H1 (cell line): ENCODE results near the gene ACOT7. TPM values are rescaled to one million over a fixed set of nuclear protein-coding genes. Genes with fewer than 3 reads are reported as not detected.
"Not testable (repeated sequence)": the region's sequence is repeated elsewhere in the genome, so short reads cannot be mapped to it uniquely, and the experiment has no call there.

Experiments used
- CTCF ChIA-PET: fragments of 300-600 bp; sonication (Branson Sonifier 250); formaldehyde crosslinking; loops from one replicate; lab custom pipeline; 2021; ENCODE audit not compliant: partially characterized antibody; lab: Charles Lee
- POLR2A ChIA-PET: fragments of 300-600 bp; sonication (Branson Sonifier 250); formaldehyde crosslinking; loops from one replicate; lab custom pipeline; 2021; ENCODE audit warnings: inconsistent platforms; ENCODE audit not compliant: partially characterized antibody; lab: Charles Lee
- DNase-seq, 2 experiments: peaks; one replicate each; pipeline versions ENCODE4 v3.0.0 to v3.0.0-alpha.2; 2010 to 2022; ENCODE audit warnings: low spot score in 2 of 2, low read depth in 1 of 2, mixed read lengths in 1 of 2
- FAIRE-seq: peaks from 2 replicates; lab custom pipeline; 2011; peaks lifted over from hg19 to GRCh38; lab: Jason Lieb, UNC
- H2AFZ ChIP-seq: 2 replicates; pipeline ENCODE4 v1.8.1; 2012; ENCODE audit warnings: low read length, inconsistent platforms
- H2AK5ac ChIP-seq: 2 replicates; pipeline ENCODE4 v1.6.1; 2013; ENCODE audit warnings: low read depth, low read length
- H2BK120ac ChIP-seq: replicated peaks from 2 replicates; pipeline ENCODE3; 2013; ENCODE audit warnings: low read depth, low read length, inconsistent platforms
- H2BK12ac ChIP-seq: 2 replicates; pipeline ENCODE4 v1.6.1; 2013; ENCODE audit warnings: low read depth, low read length
- H2BK15ac ChIP-seq: 2 replicates; pipeline ENCODE4 v1.6.1; 2013; ENCODE audit warnings: low read length
- H2BK20ac ChIP-seq: 2 replicates; pipeline ENCODE4 v1.6.1; 2013; ENCODE audit warnings: low read length
- H2BK5ac ChIP-seq: 2 replicates; pipeline ENCODE4 v1.6.1; 2013; ENCODE audit warnings: low read depth, low read length
- H3K14ac ChIP-seq: 2 replicates; pipeline ENCODE4 v1.6.1; 2013; ENCODE audit warnings: inconsistent platforms; ENCODE audit not compliant: insufficient read length
- H3K18ac ChIP-seq: 2 replicates; pipeline ENCODE4 v1.6.1; 2013; ENCODE audit warnings: low read length; ENCODE audit errors: extremely low read depth
- H3K23ac ChIP-seq: 2 replicates; pipeline ENCODE4 v1.6.1; 2013; ENCODE audit warnings: inconsistent platforms; ENCODE audit not compliant: insufficient read length
- H3K23me2 ChIP-seq: 2 replicates; pipeline ENCODE4 v1.6.1; 2013; ENCODE audit warnings: low read depth, low read length
- H3K27ac ChIP-seq: 2 replicates; pipeline ENCODE4 v1.6.1; 2011; ENCODE audit warnings: low read depth, low read length, inconsistent platforms
- H3K27me3 ChIP-seq, 4 experiments: replicated peaks in 1 of 4; 1 replicate in 1 of 4; 2 replicates in 3 of 4; pipeline versions ENCODE4 v1.6.1 to v1.8.1; 2011 to 2013; ENCODE audit warnings: low read length in 3 of 4, mild to moderate bottlenecking in 3 of 4, inconsistent platforms in 2 of 4, mixed read lengths in 2 of 4, moderate library complexity in 1 of 4; ENCODE audit not compliant: control insufficient read depth in 3 of 4, insufficient read depth in 3 of 4; ENCODE audit errors: extremely low read depth in 1 of 4
- H3K36me3 ChIP-seq, 4 experiments: 2 replicates each; pipeline versions ENCODE4 v1.6.1 to v1.8.1; 2011 to 2013; ENCODE audit warnings: mild to moderate bottlenecking in 4 of 4, low read length in 3 of 4, moderate library complexity in 2 of 4, control low read depth in 1 of 4, inconsistent platforms in 1 of 4; ENCODE audit not compliant: insufficient read depth in 4 of 4, control insufficient read depth in 2 of 4
- H3K4ac ChIP-seq: replicated peaks from 2 replicates; pipeline ENCODE3; 2013; ENCODE audit warnings: low read length, low read depth, mixed read lengths, inconsistent platforms; ENCODE audit not compliant: insufficient read length
- H3K4me1 ChIP-seq, 4 experiments: replicated peaks in 1 of 4; 1 replicate in 1 of 4; 2 replicates in 3 of 4; pipeline versions ENCODE4 v1.6.1 to v1.8.1; 2011 to 2013; ENCODE audit warnings: low read length in 3 of 4, inconsistent platforms in 2 of 4, mixed read lengths in 1 of 4; ENCODE audit not compliant: insufficient read depth in 4 of 4, control insufficient read depth in 3 of 4
- H3K4me2 ChIP-seq, 2 experiments: 2 replicates each; pipeline versions ENCODE4 v1.6.1 to v1.8.1; 2011 to 2013; ENCODE audit warnings: low read depth in 2 of 2, low read length in 2 of 2, control low read depth in 1 of 2, inconsistent platforms in 1 of 2, mild to moderate bottlenecking in 1 of 2; ENCODE audit not compliant: insufficient read depth in 1 of 2
- H3K4me3 ChIP-seq, 4 experiments: fragments of 200-600, 300-600 bp in 1 of 4; sonication (generic), shearing (Covaris generic), sonication (Bioruptor Twin) in 1 of 4; 2 replicates each; pipeline versions ENCODE4 v1.5.1 to v1.8.1; 2011 to 2016; ENCODE audit warnings: low read length in 4 of 4, low read depth in 3 of 4, control low read depth in 2 of 4, inconsistent platforms in 2 of 4, mild to moderate bottlenecking in 2 of 4, mixed read lengths in 1 of 4, moderate library complexity in 1 of 4; ENCODE audit not compliant: insufficient read depth in 2 of 4; ENCODE audit errors: extremely low read depth in 1 of 4
- H3K56ac ChIP-seq: replicated peaks from 2 replicates; pipeline ENCODE3; 2013; ENCODE audit warnings: low read depth, mild to moderate bottlenecking, mixed read lengths, low read length, inconsistent platforms; ENCODE audit not compliant: insufficient read length
- H3K79me1 ChIP-seq: 2 replicates; pipeline ENCODE4 v1.6.1; 2013; ENCODE audit warnings: low read depth, low read length, control low read depth
- H3K79me2 ChIP-seq, 2 experiments: 2 replicates each; pipeline versions ENCODE4 v1.6.1 to v1.8.1; 2012 to 2013; ENCODE audit warnings: low read length in 2 of 2, mild to moderate bottlenecking in 2 of 2, inconsistent platforms in 1 of 2; ENCODE audit not compliant: insufficient read depth in 2 of 2, control insufficient read depth in 1 of 2
- H3K9ac ChIP-seq, 4 experiments: replicated peaks in 1 of 4; 1 replicate in 1 of 4; 2 replicates in 3 of 4; pipeline versions ENCODE4 v1.6.1 to v1.8.1; 2011 to 2013; ENCODE audit warnings: low read depth in 3 of 4, low read length in 3 of 4, control low read depth in 2 of 4, mild to moderate bottlenecking in 2 of 4, moderate library complexity in 2 of 4, inconsistent platforms in 1 of 4; ENCODE audit errors: extremely low read depth in 1 of 4
- H3K9me3 ChIP-seq, 2 experiments: 2 replicates each; pipeline versions ENCODE4 v1.6.1 to v1.8.1; 2012 to 2013; ENCODE audit warnings: mild to moderate bottlenecking in 2 of 2, moderate library complexity in 2 of 2, control low read depth in 1 of 2, inconsistent platforms in 1 of 2, low read depth in 1 of 2, low read length in 1 of 2, mixed read lengths in 1 of 2; ENCODE audit not compliant: insufficient read depth in 2 of 2
- H4K20me1 ChIP-seq, 2 experiments: replicated peaks in 1 of 2; 2 replicates each; pipeline versions ENCODE3 to v1.8.1; 2011 to 2013; ENCODE audit warnings: inconsistent platforms in 2 of 2, low read length in 2 of 2, mild to moderate bottlenecking in 1 of 2; ENCODE audit not compliant: insufficient read depth in 2 of 2, control insufficient read depth in 1 of 2
- H4K5ac ChIP-seq: 2 replicates; pipeline ENCODE4 v1.6.1; 2013; ENCODE audit warnings: low read length, low read depth, mixed read lengths, inconsistent platforms; ENCODE audit not compliant: insufficient read length
- H4K8ac ChIP-seq: 2 replicates; pipeline ENCODE4 v1.8.0; 2013; ENCODE audit warnings: mild to moderate bottlenecking, moderate library complexity, low read length, inconsistent platforms; ENCODE audit not compliant: insufficient read depth; ENCODE audit errors: extremely low read depth
- H4K91ac ChIP-seq: replicated peaks from 2 replicates; pipeline ENCODE3; 2013; ENCODE audit warnings: low read length, mixed read lengths, inconsistent platforms; ENCODE audit not compliant: insufficient read length
- CTCF ChIP-seq, 3 experiments: IDR thresholded peaks; 1 replicate in 2 of 3; 2 replicates in 1 of 3; pipeline versions ENCODE4 v1.5.1 to v1.6.1; 2011; ENCODE audit warnings: low read length in 3 of 3, mild to moderate bottlenecking in 3 of 3, inconsistent platforms in 2 of 3, low read depth in 1 of 3, moderate library complexity in 1 of 3; ENCODE audit not compliant: insufficient read depth in 1 of 3; ENCODE audit errors: control extremely low read depth in 1 of 3
- RAD21 ChIP-seq, 2 experiments: IDR thresholded peaks in 1 of 2; conservative IDR thresholded peaks in 1 of 2; 2 replicates each; pipeline ENCODE4 v1.6.1; 2011; ENCODE audit warnings: low read depth in 2 of 2, low read length in 2 of 2, improper control_type of control experiment in 1 of 2, inconsistent platforms in 1 of 2, mild to moderate bottlenecking in 1 of 2, moderate library complexity in 1 of 2
- RFX5 ChIP-seq: IDR thresholded peaks from 2 replicates; pipeline ENCODE4 v1.6.1; 2011; ENCODE audit warnings: low read depth, low read length, improper control_type of control experiment, borderline replicate concordance
- WGBS, 2 experiments: shearing (Covaris generic) in 1 of 2; methylation state at CpG; one replicate each; pipeline versions ENCODE4 v1.1.6 to v1.1.7; 2013 to 2015; ENCODE audit warnings: low lambda C conversion rate in 2 of 2, mixed read lengths in 2 of 2, inconsistent platforms in 1 of 2, low coverage in 1 of 2, missing lambda C conversion rate in 1 of 2; ENCODE audit not compliant: insufficient replicate concordance in 2 of 2, insufficient coverage in 1 of 2, insufficient read length in 1 of 2; ENCODE audit errors: extremely low coverage in 1 of 2, missing lambda C conversion rate in 1 of 2; 5-methylcytosine and 5-hydroxymethylcytosine counted together
- polyA plus RNA-seq, 7 experiments: library from polyadenylated mRNA; depleted of rRNA in 3 of 7; stranded (reverse) in 5 of 7; unstranded in 2 of 7; fragments of >200 nt in 5 of 7; fragments of 200-250 nt in 2 of 7; gene quantifications; 1 replicate in 5 of 7; 2 replicates in 1 of 7; 4 replicates in 1 of 7; pipeline versions ENCODE4 v1.2.1 to v1.2.3, GENCODE V29; 2011 to 2013; ENCODE audit warnings: missing spikeins in 2 of 7, mixed read lengths in 2 of 7
- total RNA-seq: library from RNA; stranded (reverse); fragmentation: NEBNext Ultra II Directional; extraction: Animal tissue kit (Norgen Biotek cat#: 25700); gene quantifications from 2 replicates; pipeline ENCODE4 v1.2.1, GENCODE V29; 2021

Gene ACOT7
- total and polyA plus RNA-seq, 2 of the 8 experiments (the other 6 are each of a cell fraction or from before 2014, with no cell fraction given): 151 to 214 TPM

- peak in 1 of 2 experiments; percentile 80 for DNase-seq
- not testable (repeated sequence) for H3K56ac ChIP-seq, H3K27ac ChIP-seq, H4K5ac ChIP-seq, H3K27me3 ChIP-seq, H2BK20ac ChIP-seq, H3K9me3 ChIP-seq, H2AFZ ChIP-seq, H3K4ac ChIP-seq, H2AK5ac ChIP-seq, H3K18ac ChIP-seq, H3K23ac ChIP-seq, H2BK15ac ChIP-seq, H4K8ac ChIP-seq, H3K36me3 ChIP-seq, H3K4me3 ChIP-seq, H4K91ac ChIP-seq, H2BK12ac ChIP-seq, H2BK5ac ChIP-seq, H3K4me2 ChIP-seq, H3K23me2 ChIP-seq, H3K9ac ChIP-seq, FAIRE-seq, H2BK120ac ChIP-seq, H3K14ac ChIP-seq
- peaks cover 7 to 17% of the 10 kb centered on the region in 2 experiments for H4K20me1 ChIP-seq
- WGBS, 2 experiments: 47% methylated on average over 20 of the region's 20 CpGs; no CpG with 5 or more reads in 1 of the 2 experiments
- ChIA-PET POLR2A (interaction anchor here (0.6 to 2.9 kb wide), 5 partner anchors 11 to 1272 kb away, joined by 3 to 21 read pairs (median 3); partner anchors contain the start of gene ACOT7), CTCF (interaction anchor here (0.6 to 34.3 kb wide), 19 partner anchors 9 to 123 kb away, joined by 3 to 1769 read pairs (median 5); partner anchors contain the start of genes ACOT7 and HES2)
- TF ChIP-seq CTCF (IDR thresholded peaks at IDR 0.05; ENCODE audit: control extremely low read depth in 1 of 3, insufficient read depth in 1 of 3, low read depth in 1 of 3, low read length in 3 of 3) (peak in 2 of 3 experiments; percentile 49 to 54; a peak in 3 of 4 replicates), RAD21 (IDR thresholded peaks at IDR 0.05 in 1 of 2, conservative IDR thresholded peaks at IDR 0.05 in 1 of 2; ENCODE audit: low read depth in 2 of 2, low read length in 2 of 2) (peak; percentile 57), RFX5 (peak; percentile 81)
- peaks cover 3 to 21% (median 11%) of the 10 kb centered on the region in 4 experiments for H3K4me1 ChIP-seq
- H3K79me1 ChIP-seq: peaks cover 14% of the 10 kb centered on the region
- H3K79me2 ChIP-seq: peaks cover 0 to 30% of the 10 kb centered on the region in 2 experiments; a peak in 3 of 4 replicates
These were observed 30.3 kb downstream of the ACOT7 start for GRCh38 chr1:6363085-6363884.
